Fibroblast of the aortic adventitia (primary cell): ENCODE measurements around the gene MAPKBP1. TPM values are rescaled to one million over a fixed set of nuclear protein-coding genes. Genes with fewer than 3 reads are reported as not detected.

Experiments
- DNase-seq: peaks from one replicate; pipeline ENCODE4 v3.0.0-alpha.2; 2010; ENCODE audit warnings: low read depth
- H3K4me3 ChIP-seq: 2 replicates; pipeline ENCODE4 v1.5.1; 2011; ENCODE audit warnings: low read depth, mild to moderate bottlenecking, control low read depth, low read length, moderate library complexity
- CTCF ChIP-seq: IDR thresholded peaks from 2 replicates; pipeline ENCODE4 v1.5.1; 2011; ENCODE audit warnings: mild to moderate bottlenecking, low read length, control low read depth, inconsistent platforms; ENCODE audit not compliant: insufficient read depth
- total RNA-seq: library from RNA; depleted of rRNA; stranded (reverse); fragments of >200 nt; gene quantifications from 2 replicates; pipeline ENCODE4 v1.2.3, GENCODE V29; 2012; ENCODE audit warnings: low replicate concordance

MAPKBP1 gene
- total RNA-seq, 1 donor, result 20.8 TPM

GRCh38 chr15:41790756-41791546 is 16.7 kb downstream of the MAPKBP1 start:
- no peak overlapping the region for H3K4me3 ChIP-seq

GRCh38 chr15:41791547-41791937 is 17.3 kb downstream of the MAPKBP1 start:
- no peak for TF ChIP-seq CTCF
- DNase-seq, result no peak
- no peak overlapping the region for H3K4me3 ChIP-seq

More at GRCh38 chr15:41790756-41791546, 16.7 kb downstream of the MAPKBP1 start:
- no peak for TF ChIP-seq CTCF
- peak; percentile 50 for DNase-seq

GRCh38 chr15:41792000-41792637 is 17.8 kb downstream of the MAPKBP1 start:
- no peak for DNase-seq
- TF ChIP-seq CTCF, result no peak
- H3K4me3 ChIP-seq, result no peak overlapping the region

- no peak for DNase-seq
- no peak for TF ChIP-seq CTCF
- H3K4me3 ChIP-seq, result no peak overlapping the region
These were observed 19.8 kb downstream of the MAPKBP1 start for GRCh38 chr15:41794081-41794480.

- DNase-seq, result peak; percentile 82
- peak overlapping the region; percentile 5 for H3K4me3 ChIP-seq
These were observed 21.9 kb downstream of the MAPKBP1 start for GRCh38 chr15:41795996-41796856.

More at GRCh38 chr15:41795996-41796856, 21.9 kb downstream of the MAPKBP1 start:
- TF ChIP-seq CTCF, result no peak
